ENCODE data around the gene ASGR1.

The ASGR1 gene

DNA sequence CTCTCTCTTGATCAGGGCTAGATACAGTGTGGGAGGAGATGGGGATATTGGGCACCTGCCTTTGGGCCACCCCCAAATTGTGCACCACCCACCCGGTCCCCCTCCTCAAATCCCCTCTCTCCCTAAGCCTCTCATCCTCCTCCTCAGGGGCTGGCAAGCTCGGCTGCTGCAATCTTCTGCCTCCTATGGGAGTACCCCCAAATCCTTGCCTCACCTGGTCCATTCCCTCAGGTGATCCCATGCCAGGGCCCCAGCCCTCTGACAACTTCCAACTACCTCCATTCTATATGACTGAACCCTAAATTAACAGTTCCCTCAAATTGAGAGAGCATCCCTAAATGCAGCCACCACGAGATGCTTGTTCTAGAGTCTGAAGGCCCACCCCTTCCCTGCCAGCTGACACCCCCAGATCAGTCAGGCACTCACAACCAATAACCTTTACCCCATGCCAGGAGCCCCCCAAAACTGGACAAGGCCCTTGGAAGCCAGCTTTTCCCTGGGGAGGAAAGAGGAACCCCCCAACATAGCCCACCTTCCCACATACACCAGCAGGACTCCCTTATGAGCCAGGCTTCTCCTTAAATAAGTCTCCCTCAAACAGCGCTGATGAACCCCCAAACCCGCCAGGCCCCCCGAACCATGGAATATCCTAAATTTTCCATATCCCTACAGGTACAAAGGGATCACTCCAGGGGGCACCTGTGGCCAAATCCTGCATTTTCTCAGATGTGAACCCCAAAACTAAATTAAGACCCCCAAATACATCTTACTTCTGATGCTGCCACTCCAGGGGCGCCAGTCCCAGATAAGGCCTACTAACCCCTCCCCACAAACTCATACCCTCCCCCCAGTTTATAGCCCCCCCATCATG lies 37.3 kb upstream of the ASGR1 start:
- no peak for DNase-seq

DNA sequence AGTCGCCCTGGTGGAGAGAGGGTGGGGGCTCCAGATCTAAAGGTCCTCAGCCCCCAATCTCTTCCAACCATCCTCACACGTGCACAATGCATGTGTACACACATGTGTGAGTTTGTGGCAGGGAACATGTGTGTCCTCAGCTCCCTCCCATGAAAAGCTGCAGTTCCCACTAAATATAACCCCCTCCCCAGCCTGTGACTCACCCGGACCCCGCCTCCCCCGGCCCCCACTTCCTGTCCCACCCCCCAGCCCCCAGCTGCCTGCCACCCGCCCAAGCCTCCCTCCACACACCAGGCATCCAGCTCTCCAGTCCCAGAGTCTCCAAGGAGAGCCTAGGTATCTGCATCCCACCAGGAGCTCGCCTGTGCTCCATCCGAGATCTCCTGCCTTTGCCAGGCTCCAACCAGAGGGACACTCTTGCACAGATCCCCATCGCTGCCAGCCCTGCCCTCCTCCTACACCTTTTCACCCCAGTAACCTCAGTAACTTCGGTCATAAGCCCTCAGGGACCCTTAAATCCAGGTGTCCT lies 36.5 kb upstream of the ASGR1 start:
- peak; percentile 66 for DNase-seq

DNA sequence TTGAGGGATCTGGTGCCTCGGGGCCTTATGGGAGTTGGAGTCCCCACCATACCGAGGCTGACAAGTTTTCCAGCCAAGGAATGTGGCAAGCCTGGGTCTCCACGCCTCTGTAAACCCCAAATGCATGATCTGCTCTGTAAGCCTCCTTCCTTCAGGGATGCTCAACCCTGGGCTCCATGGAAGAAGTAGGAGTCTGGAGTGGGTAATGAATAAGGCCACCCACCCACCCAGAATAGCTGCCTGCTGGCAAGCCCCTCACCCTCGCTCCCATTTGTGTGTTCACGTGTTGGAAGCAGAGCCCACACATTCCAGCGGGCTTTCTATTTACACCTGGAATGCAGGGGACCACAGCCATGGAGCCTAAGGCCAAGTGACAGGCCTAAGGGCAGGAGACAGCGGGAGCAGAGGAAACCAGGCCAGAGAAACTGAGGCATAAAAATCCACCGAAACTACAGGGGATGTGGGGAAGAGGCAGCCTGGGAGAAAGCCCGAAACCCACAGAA lies 36.0 kb upstream of the ASGR1 start:
- peak; percentile 94 for DNase-seq

DNA sequence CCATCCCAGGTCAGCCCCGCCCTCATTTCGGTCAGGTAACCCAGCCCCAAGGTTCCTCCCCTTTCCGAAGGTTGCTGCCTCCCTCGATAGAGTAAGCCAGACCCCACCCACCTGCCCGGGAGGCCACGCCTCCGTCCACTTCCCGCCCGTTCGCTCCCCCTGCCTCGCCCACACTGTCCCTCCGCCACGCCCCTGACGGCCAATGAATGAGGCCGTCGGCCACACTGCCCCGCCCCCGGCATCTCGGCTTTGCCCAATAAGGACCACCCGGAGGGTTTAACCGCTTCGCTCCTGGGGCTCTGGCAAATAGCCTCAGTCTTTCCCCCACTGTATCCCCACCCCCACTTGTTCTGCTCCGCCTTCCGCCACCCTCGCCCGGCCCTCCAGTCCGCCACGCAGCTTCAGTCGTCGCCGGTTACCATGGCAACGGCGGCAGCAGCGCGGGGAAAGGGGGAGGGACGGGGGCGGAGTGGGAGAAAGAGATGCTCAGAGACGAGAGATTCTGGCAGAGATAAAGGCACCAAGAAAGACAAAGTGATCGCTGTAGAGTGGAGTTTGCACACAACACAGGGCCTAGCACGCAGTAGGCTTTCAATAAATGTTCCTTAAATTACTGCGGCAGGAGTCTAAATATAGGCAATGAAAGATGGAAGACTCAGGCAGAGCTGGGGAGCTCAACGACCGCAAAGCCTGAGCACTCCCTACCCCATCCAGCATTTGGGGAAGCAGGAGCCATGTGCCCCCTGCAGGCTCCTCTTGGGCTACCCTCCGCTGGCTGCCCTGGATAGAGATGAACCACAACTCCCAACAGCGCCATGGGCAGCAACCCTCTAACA lies 35.3 kb upstream of the ASGR1 start:
- peak; percentile 99 for DNase-seq

DNA sequence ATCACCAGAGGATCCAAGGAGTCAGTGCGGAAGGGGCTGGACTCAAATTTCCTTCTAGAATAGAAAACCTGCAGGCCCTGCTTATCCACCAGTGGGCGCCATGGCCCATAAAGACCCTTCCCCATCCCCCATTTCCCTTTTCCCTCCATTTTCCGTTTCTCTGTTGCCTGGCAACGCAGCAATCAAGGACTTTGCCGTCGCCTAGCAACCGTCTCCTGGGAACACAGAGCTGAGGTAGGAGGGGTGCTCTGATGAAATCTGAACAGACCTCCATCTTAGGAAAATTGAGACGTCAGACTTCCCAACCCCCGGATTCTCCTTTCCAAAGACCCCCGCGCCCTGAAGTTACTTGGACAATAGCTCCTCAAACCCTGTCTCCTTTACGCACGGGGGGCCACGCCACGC lies 34.7 kb upstream of the ASGR1 start:
- peak; percentile 89 for DNase-seq

DNA sequence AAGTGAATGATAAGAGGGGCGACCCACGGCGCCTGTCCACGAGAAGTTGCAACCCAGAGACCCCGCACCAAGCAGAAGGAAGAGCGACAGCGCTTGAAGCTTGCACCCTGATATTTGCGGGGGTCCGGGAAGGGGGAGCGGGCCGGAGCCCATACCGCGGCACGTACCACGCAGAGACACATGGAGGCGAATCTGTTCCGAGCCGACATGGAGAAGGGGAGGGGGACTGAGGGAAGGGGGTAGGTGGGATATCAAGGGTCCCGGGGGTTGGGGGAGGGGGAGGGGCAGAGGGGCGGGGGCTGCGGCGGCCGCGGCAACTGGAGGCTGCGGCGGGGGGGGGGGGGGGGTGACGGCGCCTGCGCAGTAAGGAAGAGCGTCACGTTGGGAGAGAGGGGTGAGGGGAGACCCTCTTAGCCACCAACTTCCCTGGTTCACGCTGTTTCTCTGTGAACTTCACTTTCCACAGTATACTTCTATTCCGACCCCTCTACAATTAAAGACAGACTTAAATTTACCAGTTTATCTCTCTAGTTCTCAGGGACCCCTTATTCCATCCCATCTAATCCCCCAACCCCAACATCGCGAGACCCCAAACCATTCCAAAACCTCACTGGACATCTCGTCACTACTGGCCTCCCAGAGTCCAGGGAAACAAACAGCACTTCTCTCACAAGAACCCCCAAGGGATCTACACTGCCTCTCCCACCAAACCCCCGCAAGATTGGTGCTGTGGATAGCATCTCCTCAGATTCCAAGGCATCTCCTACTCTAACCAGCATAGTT lies 32.5 kb upstream of the ASGR1 start:
- DNase-seq: no peak

DNA sequence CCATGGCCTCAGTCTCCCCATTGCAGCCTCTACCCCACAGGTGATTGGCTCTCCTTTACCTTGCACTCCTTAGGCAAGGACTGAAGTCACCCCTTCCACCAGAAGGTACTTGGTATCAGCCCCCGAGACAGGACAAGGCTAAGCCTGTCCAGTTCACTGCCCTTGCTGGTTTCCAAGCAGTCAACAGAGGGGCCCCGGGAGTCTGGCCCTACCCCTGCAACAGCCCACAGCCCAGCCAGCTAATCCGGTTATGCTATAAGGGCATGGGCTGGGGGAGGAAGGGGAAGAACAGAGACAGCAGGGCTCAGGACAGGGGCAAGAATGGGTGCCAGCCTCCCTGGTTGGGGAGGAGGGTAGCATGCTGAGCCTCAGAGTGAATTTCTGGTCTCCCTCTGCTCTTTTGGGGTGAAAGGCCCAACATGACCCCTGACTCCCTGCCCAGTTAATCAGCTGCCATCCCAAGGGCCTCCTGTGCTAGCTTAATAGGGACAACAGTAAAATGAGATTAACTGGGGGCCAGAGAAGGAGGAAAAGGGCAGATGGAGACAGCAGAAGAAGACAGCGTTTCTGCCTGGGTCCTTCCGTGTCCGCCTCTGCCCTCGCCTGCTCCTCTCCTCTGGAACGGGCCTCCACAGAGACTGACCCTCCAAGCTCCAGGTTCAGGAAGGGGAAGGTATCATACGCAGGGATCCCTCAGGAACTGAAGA lies 29.7 kb upstream of the ASGR1 start:
- DNase-seq: no peak

DNA sequence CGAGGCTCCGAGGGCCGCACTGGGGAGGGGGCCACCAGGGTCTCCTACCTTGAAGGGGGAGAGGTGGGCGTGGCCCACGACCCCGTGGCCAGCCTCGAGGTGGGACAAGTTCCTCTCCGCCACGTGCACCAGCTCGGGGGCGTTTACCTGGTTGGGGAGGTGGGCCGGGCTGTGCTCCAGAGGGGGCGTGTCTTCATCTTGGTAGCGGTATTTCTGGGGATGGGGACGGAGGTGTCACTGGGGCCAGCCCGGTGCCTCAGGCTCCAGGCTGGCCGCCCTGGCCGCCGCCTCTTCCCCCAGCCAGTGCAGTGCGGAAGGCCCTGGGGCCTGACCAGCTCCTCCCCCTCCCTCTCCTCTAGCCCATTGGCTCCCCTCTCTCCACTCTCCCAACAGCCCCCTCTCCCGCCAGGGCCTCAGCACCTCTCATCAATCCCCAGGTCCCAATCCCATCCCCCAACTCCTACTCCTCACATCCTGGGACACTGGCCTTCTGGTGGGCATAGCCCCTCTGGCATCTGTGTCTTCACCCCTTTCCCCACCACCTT lies 28.9 kb upstream of the ASGR1 start:
- DNase-seq: no peak

DNA sequence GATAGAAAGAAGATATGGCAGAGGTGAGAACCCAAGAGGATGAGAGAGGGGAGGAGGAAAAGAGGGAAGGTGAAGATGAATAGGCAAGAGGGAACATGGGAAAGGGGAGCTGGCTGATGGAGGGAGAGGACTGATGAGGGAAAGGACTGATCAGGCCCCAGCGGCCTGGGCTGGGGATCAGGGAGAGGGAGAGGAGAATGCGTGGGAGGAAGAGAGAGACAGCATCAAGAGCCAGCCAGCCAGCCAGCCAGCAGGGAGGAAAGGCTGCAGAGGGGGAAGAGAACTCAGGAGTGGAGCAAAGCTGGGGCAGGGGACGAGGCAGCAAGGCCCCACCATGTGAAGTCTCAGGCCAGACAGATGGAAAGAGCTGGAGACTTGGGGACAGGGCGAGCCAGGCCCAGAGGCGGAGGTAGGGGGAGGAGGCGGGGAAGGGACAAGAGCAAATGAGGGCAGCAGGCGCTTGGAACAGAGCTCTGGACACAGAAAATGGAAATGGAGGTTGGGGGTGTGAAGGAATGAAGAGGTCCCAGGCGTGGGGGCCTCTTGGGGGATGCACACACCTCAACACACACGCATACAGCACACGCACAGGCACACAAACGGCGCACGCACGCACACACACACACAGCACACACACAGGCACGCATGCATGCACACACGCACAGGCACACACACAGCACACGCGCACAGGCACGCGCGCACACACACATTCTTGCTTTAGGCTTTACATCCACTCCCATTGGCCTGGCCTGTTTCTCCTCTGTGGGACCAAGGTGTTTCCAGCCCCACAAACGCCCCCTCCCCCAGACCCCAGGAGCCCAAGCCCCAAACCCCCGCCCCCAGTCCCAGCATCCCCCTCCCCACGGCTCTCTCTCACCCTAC lies 28.2 kb upstream of the ASGR1 start:
- no peak for DNase-seq

DNA sequence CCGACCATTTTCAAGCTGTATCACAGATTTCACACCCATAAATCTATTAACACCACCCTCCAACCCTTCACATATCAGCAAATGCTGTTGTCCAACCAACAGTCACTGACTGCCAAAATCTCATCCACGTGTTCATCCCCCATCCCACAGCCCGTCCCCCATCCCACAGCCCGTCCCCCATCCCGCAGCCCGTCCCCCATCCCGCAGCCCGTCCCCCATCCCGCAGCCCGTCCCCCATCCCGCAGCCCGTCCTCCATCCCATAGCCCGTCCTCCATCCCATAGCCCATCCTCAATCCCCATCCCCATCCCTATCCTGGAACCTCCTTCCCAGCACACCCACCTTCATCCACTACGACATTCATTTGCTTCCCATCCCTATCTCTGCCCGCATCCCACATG lies 26.4 kb upstream of the ASGR1 start:
- no peak for DNase-seq

DNA sequence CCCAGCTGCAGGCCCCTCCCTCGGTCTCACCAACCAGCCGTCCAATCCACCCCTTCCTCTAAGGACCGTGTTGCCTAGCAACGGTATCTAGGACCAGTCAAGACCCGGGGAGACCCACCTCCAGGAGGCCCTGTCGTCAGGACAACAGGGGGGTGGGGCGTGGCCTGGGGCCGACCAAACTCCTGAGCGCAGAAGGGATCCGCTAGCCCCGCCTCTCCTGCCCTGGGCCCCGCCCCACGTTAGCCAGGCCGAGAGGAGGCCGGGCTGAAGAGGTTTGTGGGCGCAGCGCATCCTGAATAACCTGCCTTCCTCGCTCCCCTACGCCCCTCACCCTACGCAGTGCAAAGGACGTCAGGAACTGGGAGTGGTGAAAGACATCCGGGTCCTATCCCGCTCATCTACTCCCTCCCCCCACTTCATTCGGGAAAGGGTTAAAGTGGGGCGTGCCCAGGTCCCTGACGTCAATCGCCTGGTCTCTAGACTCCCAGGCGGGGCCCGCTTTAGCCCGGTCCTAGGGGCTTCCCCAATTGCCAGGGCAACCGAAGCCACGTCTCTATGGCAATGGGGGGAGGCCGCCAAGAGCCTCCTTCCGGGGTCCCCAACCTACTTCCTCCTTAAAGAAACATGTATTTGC lies 25.8 kb upstream of the ASGR1 start:
- DNase-seq: peak; percentile 93

DNA sequence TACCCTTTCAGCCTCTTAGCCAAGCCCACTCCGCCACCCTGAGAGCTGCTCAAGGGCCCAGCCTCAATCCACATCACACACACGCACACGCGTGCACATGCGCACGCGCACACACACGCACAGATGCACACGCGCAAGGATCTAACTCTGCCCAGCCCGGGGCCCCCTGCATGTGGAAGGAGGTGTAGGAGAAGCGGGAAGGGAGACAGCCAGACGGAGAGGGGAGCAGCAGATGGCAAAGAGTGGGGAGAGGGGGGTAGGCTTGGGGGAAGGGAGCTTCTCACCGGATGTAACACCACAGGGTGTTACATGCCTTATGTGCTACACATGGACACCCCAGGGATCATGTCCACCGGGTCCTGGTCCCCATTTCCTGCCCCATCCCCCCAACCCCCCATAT lies 25.2 kb upstream of the ASGR1 start:
- no peak for DNase-seq

DNA sequence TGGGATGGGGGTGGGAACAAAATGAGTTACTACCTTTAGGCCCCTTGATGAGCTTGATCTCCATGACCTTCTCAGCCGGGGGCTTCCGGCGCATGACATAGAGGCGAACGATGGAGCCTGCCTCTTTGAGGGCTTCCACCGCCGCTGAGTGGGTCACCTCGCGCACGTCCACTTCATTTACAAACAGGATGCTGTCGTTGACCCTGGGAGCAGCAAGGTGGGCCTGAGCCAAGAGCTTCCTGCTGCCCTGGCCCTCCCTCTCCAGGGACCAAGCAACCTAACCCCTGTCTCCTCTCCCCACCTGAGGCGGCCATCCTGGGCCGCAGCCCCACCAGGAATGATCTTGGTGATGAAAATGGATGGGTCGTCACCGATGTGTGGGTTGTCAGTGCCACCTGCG lies 24.2 kb upstream of the ASGR1 start:
- DNase-seq: no peak

DNA sequence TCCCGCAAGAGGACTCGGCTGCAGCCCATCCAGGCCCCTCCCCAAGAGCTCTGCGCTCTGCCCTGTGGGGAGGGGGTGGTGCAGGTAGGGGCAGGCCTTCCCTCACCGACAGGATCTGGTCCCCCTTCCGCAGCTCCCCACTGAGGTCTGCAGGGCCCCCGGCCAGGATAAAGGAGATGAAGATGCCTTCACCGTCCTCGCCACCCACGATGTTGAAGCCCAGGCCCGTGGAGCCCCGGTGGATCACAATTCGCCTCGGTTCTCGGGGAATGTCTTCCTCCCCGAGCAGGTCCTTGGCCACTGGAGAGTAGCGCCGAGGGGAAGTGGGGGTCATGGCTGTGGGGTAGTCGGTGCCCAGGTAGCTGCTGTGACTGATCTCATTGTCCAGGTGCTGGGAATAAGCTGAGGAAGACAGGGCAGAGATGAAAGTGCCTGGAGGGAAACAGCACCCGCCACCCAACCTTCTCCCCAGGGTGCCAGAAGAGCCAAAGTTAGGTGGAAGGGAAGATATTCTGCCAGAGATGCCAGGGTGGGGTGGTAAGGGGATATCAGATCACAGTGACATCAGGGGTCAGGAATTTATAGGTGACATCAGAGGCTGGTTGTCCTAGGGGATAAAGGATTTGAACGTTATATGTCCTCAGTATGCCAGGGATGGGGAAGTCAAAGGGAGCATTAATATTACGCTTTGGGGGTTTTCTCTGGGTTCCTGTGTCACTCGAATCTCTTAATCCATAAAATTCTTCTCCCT lies 17.7 kb upstream of the ASGR1 start:
- DNase-seq: no peak

DNA sequence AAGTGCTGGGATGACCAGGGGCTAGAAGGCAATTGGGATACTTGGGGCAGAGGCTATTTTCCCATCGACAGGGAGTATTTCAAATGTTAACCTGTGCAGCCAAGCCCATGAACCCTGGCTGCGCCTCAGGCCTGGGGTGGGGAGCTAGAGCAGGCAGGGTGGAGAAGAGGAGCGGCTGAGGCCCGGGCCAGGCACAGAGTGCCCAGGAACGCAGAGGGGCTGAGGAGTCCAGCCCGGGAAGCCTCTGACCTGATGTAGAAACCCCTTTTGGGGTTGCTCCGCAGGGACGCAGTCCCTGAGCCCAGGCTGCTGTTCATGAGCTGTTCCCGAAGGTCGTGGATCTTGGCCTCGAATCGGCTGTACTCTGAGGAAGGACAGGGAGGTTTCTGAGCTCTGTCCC lies 16.8 kb upstream of the ASGR1 start:
- DNase-seq: no peak

DNA sequence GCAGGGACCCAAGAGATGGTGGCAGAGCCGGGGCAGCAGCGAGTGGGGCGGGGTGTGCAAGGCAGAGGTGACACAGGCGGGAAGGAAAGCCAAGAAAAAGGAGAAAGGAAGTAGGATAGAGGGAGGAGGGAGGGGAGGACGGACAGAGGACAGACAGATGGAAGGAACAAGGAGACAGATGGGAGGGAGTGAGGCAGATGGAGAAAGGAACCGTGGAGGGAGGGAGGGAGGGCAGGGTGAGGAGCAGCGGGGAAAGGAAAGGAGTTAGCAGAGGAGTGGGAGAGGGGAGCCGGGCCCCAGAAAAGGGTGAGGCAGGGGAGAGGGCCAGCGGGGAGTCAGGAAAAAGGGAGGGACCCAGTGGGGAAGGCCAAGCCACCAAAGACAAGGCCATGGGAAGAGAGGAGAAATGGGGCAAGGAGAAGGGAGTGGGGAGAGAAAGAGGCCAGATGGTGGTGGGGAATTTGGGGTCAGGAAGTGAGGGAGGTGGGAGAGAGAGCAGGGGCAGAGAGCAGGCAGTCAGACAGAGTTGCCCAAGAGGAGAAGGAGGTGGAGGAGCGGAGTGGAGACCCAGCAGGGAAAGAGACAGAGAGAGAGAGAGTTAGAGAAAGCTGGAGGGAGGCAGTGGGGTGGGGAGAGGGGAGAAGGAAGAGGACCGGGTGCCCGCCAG lies 13.2 kb upstream of the ASGR1 start:
- DNase-seq: no peak

DNA sequence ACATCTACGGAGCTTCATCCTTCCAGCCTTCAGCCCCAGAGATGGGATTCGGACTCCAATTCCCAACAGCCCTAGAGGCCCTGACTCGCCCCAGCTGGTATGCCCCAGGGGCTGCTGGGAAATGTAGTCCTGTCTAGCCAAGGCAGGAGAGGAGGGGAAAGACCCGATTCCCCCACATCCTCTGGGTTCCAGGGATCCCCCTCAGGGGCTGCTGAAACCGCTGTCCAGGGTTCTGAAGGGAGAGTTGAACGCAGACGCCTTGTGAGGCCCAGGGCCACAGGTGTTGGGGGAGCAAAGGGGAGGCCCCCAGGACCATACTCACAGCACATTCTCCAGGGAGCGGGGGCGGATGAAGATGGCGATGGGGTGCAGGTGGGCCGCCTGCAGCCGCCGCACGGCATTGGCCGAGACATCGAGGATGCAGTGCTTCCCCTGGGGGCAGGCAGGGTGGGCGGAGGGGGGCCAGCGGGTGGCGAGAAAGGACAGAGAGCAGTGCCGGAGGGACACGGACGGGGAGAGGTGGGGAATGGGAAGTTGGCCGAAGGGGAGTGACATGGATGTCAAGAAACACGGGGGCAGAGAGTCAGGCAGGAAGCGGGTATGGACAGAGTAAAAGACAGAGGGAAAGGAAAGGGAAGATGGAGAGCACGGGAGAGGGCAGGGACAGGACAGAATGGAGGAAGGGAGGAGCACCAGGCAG lies 12.6 kb upstream of the ASGR1 start:
- peak; percentile 42 for DNase-seq

DNA sequence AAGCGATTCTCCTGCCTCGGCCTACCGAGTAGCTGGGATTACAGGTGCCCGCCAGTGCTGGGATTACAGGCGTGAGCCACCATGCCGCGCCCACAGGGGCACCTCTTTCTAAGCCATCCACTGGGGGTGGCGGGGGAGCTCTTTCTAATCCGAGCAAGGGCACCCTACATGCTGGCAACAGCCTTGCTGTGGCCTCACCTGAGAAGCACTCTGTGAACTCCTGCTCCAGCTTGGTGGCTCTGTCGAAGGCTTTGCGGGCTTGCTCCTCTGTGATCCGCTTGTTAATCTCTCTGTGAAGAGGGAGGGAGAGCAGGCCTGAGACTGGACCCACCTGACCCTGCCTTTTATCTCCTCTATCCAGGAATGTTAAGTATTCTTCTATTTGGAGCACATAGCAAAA lies 11.9 kb upstream of the ASGR1 start:
- no peak for DNase-seq
